Skin epidermis (tissue), 12 donors: ENCODE measurements around the gene OR2V1.
"Not testable (repeated sequence)": the region's sequence is repeated elsewhere in the genome, so short reads cannot be mapped to it uniquely, and the experiment has no call there.

Experiments
- H3K27ac ChIP-seq, 21 experiments: fragments of 200-600 bp; sonication (generic) in 11 of 21; one replicate each; pipeline ENCODE4 v1.5.0; 2020; ENCODE audit warnings: mild to moderate bottlenecking in 3 of 21, inconsistent platforms in 2 of 21, moderate library complexity in 2 of 21
- H3K4me3 ChIP-seq, 7 experiments: fragments of 200-600 bp; sonication (generic) in 2 of 7; one replicate each; pipeline ENCODE4 v1.5.0; 2020; ENCODE audit warnings: inconsistent platforms in 2 of 7, mild to moderate bottlenecking in 2 of 7, moderate library complexity in 1 of 7

OR2V1 gene

DNA sequence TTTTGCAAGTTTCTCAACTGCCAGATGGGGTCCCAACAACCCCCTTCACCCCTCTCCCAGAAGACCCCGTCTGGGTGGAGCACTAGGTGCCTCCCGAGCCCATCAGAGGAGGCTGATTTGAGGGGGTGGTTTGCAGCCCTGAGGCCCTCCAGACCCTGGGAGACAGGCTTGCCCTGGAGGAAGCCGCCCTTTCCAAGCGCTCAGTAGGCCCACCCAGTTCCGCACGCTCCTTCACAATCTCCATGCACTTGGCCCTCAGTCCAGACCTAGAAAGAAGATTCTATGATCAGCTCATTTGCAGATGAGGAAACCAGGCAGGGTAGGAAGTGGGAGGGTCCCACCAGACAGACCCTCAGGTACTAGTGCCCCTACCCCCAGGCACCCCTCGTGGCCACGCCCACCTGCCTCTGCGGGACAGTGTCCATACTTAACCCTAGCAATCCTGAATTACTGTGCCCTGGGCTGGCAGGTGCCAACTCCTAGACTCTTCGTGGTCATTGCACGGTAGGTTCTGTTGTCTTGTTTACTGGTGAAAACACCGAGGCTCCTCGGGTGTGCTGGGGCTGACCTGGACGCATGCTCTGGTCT, 22.3 kb downstream of the OR2V1 start:
- H3K4me3 ChIP-seq: no peak overlapping the region
- H3K27ac ChIP-seq: no peak overlapping the region

DNA sequence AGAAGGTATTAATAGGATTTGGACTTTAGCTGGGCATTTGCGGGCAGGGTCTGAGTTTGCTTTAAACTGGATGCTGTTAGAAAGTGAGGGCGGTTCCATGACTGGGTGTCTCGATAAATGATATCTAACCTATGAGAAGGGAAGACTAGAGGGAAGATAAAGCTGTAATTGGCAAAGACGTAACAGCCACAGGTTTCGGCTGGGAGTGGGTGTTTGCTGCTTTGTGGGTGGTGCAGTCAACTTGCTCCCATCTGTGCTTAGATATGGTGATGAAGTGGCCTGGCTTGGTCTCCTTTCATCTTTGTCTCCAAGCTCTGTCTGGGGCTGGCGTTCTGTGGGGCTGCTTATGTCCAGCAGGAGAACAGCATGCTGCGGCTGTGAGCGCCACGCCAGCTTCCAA, 23.3 kb downstream of the OR2V1 start:
- no peak overlapping the region for H3K27ac ChIP-seq
- H3K4me3 ChIP-seq: no peak overlapping the region

DNA sequence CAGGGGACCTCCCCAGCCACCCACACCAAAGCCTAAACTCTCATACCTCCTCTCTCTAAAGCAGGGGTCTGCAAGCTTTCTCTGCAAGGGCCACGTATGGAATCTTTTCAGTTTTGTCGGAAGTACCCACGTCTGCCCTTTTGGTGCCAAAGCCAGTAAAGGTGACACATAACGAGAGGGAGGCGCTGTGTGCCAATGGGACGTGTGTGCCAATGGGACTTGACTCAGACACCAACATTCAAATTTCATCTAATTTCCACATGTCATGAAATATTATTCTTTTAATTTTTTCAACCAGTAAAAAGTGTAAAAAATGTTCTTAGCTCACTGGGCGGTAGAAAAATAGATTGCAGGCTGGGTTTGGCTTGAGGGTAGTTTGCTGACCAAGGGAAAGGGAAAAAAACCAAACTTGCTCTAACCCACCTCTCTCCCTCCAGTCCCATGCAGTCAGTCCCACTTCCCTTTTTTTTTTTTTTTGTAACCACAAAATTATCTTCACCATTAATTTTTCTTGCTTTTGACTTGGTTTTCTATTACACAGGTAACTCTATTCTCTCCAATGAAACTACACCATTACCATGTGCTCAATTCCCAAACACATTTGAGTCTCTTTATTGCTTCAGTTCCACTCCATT, 25.5 kb downstream of the OR2V1 start:
- H3K27ac ChIP-seq: no peak overlapping the region
- no peak overlapping the region for H3K4me3 ChIP-seq

DNA sequence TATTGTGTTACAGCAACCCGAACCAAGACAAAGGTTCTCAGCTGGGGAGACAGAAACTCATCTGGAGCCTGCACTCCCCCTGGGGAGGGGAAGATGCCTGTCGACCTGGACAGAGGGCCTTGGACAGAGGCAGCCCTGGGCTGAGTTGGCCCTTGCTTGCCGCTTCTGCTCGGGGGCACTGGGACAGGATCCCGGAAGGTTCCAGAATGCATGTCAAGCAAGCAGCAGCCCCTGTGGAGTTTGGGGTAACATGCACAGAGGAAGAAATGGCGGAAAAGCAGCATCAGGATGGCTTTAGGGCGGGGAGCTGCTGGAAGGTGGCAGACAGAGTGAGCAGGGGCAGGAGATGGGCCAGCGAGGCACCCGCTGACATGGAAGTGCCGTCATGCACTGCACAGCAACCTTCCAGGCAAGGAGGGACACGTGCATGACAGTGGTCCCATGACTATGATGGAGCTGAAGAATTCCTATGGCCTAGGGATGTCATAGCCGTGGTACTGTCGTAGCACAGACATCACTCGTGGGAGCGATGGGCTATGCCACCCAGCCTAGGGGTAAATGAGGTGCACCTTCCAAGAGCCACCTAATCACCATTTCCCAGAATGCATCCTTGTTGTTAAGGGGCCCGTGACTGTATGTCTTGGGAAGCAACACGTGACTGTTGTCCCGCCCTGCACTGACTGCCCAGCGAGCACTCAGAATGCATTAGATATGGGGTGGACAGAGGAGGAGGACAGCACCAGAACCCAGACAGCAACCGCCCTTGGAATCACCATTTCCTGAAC, 26.2 kb downstream of the OR2V1 start:
- H3K27ac ChIP-seq, H3K4me3 ChIP-seq: not testable (repeated sequence)

DNA sequence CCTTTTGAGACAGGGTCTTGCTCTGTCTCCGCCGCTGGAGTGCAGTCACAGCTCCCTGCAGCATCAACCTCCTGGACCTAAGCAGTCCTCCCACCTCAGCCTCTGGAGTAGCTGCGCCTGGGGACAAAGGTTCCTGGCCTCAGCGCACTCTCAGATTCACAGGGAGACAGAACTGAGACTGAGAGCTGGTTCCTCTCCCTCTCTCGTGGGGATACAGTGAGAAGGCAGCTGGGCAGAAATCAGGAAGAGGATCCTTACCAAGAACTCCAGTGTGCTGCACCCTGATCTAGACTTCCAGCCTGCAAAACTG, 26.8 kb downstream of the OR2V1 start:
- not testable (repeated sequence) for H3K27ac ChIP-seq, H3K4me3 ChIP-seq

DNA sequence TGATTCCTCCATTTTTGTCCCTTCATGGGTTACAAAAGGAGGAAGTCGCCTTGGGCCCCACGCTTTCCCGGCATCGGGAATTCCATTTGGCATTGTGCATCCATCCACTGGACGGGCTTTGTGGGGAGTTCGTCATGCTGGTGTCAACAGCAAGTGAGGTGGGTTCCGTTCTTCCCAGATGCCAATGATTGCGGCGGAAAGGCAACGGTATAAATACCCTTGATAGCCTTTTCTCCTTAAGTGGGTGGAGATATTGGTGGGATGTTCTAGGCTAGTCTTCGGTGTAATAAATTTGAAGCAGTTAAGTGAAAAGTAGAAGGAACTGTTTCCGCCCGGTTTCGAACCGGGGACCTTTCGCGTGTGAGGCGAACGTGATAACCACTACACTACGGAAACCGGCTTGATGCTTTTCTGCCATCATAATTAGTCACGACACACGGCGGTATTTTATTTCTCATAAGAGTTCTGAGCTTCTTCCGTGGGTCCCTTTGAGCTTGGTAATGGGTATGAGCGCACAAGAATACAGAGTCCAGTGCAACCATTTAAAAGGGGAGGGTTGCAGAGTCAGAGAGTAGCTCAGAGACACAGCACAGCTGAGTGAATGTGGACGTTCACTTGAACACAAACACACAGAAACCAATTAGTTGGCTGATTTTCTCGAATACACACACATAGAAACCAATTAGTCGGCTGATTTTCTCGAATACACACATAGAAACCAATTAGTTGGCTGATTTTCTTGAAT, 28.9 kb downstream of the OR2V1 start:
- not testable (repeated sequence) for H3K4me3 ChIP-seq, H3K27ac ChIP-seq

DNA sequence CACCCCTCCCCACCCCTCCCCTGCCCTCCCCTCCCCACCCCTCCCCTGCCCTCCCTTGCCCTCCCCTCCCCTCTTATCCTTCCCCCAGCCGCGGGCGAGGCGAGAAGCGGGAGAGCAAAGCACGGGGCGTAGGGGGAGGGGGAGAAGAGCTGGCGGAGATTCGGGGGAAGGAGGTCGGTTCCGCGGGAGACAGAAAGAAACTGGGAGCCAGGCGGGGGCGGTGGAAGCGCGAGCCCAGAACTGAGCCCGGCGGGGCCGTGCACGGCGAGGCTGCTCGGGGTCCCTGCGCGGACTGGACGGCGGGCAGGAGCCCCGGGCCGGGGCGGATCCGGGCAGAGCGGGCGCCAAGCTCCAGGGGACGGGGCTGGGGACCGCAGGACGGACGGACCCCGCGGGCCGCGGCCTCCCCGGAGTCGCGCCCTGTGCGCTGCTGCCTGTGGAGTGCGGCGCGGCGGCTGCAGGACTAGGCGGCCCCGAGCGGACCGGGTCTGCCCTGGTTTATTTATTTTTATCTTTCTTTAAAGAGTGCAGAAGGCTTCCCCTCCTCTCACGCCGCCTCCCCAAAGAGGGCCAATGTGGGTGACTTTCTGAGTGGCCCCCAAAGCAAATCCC, 29.8 kb downstream of the OR2V1 start:
- H3K4me3 ChIP-seq, H3K27ac ChIP-seq: not testable (repeated sequence)

DNA sequence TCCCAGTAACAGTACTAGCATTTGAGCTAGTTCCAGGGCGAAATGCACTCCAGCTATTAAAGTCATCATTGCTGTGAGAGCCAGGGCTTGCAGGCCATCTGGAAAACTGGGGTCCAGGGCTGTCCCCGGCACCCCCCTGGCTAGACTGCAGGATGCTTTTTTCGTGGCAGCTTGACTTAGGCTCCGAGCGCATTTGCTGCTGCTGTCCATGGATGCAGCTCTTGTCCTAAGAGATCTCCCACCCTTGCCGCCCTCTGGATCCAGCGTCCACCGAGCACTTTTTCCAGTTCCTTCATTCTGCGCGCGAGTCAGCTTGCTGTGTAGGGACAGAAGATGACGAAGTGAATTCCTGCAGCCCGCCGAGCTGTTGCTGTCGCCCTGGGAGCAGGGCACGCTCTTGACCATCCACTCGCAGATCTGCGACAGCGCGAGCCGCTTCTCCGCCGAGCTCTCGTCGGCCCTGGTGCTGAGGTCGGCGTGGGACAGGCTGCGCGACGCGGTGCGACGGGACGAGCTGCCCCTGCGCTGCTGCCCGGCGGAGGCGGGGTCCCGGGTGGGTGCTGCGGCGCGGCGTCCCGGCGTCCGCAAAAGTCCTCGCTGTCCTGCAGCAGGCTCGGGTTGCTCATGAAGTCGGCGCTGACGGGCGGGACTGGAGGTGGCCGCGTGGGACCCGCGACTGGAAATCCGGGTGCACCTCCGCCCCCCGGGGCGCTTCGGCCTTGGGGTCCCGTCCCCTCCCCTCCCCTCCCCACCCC, 30.7 kb downstream of the OR2V1 start:
- Histone ChIP-seq H3K27ac (no peak overlapping the region), H3K4me3 (no peak overlapping the region)

DNA sequence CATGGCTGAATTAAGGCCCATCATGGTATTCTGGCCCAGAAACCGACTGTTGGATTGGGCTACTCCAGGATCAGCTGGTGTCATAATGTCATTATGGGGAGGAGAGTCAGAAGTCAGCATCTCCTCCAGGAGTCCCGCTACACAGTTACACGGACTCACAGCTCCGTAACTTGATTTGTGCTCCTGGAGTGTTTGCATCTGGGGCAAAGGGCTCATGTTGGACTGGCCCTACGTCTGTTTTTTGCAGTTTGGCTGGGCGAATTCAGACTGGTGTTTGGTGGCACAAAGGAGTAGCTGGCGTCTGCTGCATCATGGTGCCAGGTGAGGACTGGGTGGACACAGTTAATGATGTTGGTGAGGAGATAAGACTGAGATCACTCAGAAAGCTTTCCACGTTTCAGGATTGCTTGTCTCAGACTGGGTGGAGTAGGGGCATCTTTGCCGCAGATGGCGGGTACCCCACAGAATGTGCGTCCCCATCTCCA, 31.3 kb downstream of the OR2V1 start:
- no peak overlapping the region for H3K27ac ChIP-seq
- no peak overlapping the region for H3K4me3 ChIP-seq

DNA sequence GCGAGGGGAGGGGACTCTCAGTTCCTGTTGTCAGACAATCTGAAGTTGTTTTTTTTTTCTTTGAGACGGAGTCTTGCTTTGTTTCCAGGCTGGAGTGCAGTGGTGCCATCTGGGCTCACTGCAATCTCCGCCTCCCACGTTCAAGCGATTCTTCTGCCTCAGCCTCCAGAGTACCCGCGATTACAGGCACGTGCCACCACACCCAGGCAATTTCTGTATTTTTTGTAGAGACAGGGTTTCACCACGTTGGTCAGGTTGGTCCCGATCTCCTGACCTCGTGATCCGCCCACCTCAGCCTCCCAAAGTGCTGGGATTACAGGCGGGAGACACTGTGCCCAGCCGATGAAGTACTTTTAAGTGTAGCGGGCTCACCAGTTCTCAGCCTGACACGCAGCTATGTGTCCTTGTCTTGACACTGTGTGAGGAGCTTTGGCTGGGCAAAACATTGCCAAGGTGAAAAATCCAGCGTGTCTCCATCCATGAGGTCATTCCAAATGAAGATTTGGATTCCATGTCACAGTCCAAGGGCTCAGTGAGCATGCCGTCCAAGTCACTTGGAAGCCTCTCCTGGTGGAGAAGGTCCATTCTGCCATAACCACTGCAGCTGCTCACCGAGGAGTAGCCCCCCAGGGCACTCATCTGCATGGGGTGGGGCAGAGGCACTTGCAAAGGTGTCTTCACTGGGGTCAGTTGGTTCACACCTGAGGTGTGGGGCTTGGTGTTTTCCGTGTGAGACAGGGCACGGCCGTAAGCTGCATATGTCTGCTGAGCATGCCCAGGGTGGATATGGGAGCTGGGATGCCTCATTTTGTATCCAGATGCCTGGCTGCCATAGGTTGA, 32.0 kb downstream of the OR2V1 start:
- H3K4me3 ChIP-seq: no peak overlapping the region
- H3K27ac ChIP-seq: no peak overlapping the region

DNA sequence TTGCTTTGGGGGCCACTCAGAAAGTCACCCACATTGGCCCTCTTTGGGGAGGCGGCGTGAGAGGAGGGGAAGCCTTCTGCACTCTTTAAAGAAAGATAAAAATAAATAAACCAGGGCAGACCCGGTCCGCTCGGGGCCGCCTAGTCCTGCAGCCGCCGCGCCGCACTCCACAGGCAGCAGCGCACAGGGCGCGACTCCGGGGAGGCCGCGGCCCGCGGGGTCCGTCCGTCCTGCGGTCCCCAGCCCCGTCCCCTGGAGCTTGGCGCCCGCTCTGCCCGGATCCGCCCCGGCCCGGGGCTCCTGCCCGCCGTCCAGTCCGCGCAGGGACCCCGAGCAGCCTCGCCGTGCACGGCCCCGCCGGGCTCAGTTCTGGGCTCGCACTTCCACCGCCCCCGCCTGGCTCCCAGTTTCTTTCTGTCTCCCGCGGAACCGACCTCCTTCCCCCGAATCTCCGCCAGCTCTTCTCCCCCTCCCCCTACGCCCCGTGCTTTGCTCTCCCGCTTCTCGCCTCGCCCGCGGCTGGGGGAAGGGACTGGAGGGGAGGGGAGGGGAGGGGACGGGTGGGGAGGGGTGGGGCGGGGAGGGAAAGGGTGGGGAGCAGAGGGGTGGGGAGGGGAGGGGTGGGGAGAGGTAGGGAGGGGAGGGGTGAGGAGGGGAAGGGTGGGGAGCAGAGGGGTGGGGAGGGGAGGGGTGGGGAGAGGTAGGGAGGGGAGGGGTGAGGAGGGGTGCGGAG, 33.0 kb downstream of the OR2V1 start:
- not testable (repeated sequence) for H3K4me3 ChIP-seq, H3K27ac ChIP-seq

DNA sequence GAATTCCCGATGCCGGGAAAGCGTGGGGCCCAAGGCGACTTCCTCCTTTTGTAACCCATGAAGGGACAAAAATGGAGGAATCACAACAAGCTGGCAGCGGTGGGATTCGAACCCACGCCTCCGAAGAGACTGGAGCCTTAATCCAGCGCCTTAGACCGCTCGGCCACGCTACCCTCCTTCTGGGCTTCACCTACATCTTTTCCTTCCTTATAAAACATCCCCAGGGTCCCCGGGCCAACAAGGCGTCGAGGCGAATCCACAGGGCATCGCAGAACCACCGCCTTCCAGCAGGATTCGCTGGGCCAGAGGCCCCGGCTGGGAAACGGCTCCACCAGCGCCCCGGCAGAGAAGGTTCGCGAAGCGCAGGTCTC, 33.6 kb downstream of the OR2V1 start:
- not testable (repeated sequence) for H3K4me3 ChIP-seq, H3K27ac ChIP-seq

DNA sequence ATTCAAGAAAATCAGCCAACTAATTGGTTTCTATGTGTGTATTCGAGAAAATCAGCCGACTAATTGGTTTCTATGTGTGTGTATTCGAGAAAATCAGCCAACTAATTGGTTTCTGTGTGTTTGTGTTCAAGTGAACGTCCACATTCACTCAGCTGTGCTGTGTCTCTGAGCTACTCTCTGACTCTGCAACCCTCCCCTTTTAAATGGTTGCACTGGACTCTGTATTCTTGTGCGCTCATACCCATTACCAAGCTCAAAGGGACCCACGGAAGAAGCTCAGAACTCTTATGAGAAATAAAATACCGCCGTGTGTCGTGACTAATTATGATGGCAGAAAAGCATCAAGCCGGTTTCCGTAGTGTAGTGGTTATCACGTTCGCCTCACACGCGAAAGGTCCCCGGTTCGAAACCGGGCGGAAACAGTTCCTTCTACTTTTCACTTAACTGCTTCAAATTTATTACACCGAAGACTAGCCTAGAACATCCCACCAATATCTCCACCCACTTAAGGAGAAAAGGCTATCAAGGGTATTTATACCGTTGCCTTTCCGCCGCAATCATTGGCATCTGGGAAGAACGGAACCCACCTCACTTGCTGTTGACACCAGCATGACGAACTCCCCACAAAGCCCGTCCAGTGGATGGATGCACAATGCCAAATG, 34.1 kb downstream of the OR2V1 start:
- H3K4me3 ChIP-seq: not testable (repeated sequence)

DNA sequence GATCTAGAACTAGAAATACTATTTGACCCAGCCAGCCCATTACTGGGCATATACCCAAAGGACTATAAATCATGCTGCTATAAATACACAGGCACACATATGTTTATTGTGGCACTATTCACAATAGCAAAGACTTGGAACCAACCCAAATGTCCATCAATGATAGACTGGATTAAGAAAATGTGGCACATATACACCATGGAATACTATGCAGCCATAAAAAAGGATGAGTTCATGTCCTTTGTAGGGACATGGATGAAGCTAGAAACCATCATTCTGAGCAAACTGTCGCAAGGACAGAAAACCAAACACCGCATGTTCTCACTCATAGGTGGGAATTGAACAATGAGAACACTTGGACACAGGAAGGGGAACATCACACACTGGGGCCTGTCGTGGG, 35.8 kb downstream of the OR2V1 start:
- H3K27ac ChIP-seq, H3K4me3 ChIP-seq: not testable (repeated sequence)

More for the DNA sequence above, 34.1 kb downstream of the OR2V1 start:
- not testable (repeated sequence) for H3K27ac ChIP-seq

DNA sequence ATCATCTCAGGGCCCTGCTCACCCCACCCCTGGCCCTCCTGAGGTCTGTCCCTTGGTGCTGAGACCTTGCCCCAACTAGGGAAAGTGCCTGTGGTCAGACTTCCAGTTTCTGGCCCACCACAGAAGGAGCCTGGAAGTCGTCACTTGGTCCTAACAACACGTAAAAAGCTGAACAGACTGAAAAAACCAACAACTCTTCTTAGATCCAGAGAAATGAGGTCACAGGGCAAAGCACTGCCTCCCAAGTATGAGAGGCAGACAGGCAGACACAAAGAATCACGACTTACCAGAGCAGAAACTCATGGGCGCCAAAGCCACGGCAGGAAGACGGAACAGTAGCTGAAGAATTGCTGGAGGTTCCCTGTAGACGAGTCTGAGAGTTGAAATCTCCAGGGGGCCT, 38.5 kb downstream of the OR2V1 start:
- Histone ChIP-seq H3K27ac (no peak overlapping the region), H3K4me3 (no peak overlapping the region)

DNA sequence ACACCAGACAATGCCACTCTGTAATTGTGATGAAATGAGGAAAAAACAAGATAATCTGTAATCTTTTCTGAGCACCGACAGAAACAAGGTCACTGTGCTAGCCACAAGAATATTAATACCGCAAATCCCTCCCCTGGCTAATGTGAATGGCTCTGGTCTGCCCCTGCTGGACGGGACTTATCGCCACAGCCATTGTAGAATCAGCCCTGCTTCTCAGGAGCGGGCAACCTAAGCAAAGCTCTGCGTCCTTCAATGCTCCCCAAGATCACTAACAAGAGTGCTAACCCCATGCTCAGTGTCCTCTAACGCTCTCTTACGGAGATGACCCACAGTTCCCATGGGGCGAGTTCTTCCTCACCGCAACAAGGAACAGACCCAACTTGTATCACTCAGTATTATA, 42.7 kb downstream of the OR2V1 start:
- H3K4me3 ChIP-seq: no peak overlapping the region
- H3K27ac ChIP-seq: no peak overlapping the region

DNA sequence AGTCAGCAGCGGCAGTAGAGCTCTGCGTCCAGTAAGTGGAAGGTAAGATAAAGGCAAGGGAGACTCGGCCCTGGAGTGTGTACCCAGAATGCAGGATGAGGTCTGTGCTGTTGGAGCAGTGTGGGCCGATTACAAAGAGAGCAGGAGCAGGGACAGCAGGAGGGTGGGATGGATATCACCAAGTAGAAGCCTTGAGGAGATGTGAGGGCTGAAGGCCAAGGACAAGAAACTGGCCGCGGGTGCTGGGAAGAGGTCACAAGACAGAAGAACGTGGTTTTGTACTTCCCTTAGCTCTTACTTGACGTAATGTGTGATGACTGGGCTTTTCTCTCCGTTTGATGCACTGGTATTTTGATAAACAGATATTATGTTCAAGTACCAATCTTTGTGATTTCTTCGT, 43.7 kb downstream of the OR2V1 start:
- Histone ChIP-seq H3K27ac (no peak overlapping the region), H3K4me3 (no peak overlapping the region)

DNA sequence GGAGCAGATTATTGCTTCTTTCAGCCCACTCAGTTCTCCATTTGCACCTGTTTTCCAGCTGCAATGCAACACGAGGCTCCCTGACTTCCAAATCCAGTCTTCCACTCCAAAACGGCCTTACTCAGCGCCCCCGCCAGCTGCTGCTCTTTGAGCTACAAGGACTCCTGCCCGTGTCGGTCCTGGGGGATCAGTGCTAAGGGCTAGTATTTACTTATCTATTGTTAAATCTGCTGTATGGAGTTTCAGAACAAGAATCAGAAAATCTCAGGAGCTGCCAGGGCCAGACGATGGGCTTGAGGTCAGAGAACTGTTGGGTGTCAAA, 44.1 kb downstream of the OR2V1 start:
- H3K27ac ChIP-seq: no peak overlapping the region

More for the DNA sequence above, 44.1 kb downstream of the OR2V1 start:
- no peak overlapping the region for H3K4me3 ChIP-seq
